T1000 (cell line): ENCODE results near the gene DNAI2.

ENCODE experiments used
- DNase-seq: peaks from one replicate; lab custom pipeline; 2025; ENCODE audit warnings: mixed read lengths; lab: John Stamatoyannopoulos, UW

Gene DNAI2

DNA sequence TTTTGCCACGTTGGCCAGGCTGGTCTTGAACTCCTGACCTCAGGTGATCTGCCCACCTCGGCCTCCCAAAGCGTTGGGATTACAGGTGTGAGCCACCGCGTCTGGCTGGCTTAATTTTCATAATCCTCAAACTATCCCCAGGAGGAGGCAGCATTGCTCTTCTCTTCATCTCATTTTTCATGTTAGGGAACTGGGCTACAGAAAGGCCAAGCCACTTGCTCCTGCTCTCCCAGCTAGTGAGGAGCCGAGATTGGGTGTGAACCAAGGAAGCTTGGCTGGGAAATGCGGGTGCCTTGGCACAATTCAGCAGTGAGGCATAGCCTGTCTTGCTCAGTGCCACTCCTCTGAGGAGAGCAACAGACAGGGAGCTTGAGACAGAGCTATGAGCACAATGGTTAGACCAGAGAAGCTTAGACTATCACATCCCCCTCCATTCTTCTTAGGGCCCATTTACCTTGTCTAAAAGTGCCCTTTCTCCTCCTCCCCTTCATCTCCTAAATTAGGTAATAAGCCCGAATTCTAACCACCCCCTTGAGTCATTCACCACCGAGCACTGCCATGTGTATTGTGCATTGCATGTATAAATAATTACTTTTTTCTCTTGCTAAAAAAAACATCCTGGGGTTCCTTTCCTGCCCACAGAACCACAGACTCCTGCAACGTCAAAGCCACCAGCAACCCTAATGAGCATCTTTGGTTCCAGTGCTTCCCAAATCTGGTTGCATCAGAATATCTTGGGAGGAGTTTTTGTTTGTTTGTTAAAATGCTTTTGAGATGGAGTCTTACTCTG, 32.0 kb downstream of the DNAI2 start:
- DNase-seq: no peak

GRCh38 chr17:74307984-74308773, 34.1 kb downstream of the DNAI2 start:
- DNase-seq: no peak

DNA sequence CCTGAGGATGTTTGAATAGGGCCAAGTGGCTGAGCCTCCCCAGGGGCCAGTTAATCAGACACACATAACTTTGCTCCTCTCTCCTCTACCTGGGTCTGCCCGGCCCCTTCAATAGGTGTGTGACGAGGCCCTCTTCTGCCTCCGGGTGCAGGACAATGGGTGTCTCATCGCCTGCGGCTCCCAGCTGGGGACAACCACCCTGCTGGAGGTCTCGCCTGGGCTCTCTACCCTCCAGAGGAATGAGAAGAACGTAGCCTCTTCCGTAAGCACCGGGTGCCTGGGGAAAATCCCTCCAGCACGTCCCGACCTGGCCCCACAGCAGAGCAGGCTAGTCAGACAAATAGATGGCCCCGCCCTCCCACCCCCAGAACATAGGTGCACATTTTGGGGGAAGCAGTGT, 35.9 kb downstream of the DNAI2 start:
- DNase-seq: no peak

GRCh38 chr17:74314877-74315276, 40.8 kb downstream of the DNAI2 start:
- no peak for DNase-seq

GRCh38 chr17:74316220-74316619, 42.2 kb downstream of the DNAI2 start:
- DNase-seq: no peak

DNA sequence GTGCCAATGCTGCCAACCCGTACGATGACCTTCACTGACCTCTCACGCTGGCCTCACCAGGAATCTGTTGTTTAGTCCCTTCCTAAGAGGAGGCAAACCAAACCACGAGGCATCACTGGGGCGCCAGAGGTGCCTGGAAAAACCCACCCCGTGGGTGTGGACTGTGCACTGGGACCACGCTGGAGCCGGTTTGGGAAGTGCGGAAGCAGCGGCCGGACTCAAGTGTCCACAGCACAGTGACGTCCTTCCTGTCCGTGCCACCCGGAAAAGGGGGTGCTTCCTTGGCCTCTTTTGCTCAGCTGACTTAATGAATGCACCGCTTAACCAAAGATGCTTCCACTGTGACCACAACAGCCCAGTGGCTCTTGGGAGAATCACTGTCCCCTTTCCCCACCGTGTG, 43.0 kb downstream of the DNAI2 start:
- no peak for DNase-seq

DNA sequence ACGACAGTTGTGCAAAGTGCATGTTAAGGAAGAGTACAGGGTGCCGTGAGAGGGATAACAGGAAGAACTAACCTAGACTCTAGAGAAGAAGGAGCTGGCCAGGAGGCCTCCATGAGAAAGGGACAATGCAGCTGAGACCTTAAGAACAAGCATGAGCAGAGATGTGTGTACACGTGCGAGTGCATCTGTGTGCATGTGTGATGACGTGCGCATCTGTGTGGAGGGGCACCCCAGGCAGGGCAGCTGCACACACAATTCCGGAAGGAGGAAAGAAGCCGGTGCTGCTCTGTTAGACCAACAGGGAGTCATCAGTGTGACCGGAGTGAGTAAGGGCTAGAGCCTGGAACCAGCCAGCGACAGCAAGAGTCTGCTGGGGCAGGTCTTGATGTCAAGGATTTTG, 44.4 kb downstream of the DNAI2 start:
- DNase-seq: no peak

GRCh38 chr17:74324521-74324920, 50.5 kb downstream of the DNAI2 start:
- DNase-seq: no peak

DNA sequence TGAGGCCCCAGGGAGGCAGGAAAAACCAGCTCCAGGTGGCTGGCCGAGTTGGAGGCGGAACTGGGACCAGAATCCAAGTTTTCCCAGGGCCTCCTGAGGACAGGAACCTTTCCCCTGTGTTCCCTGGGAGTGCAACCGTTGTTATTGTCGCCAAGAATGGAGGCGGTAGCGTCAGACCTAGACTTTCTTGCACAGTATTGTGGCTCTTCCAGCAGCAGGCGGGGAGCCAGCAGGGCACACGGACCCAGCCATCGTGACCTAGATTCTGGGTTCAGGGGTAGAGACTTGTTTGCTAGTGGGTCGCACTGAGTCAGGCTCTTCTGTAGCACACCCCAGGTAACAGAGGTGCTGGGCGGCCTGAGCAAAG, 51.3 kb downstream of the DNAI2 start:
- DNase-seq: no peak

DNA sequence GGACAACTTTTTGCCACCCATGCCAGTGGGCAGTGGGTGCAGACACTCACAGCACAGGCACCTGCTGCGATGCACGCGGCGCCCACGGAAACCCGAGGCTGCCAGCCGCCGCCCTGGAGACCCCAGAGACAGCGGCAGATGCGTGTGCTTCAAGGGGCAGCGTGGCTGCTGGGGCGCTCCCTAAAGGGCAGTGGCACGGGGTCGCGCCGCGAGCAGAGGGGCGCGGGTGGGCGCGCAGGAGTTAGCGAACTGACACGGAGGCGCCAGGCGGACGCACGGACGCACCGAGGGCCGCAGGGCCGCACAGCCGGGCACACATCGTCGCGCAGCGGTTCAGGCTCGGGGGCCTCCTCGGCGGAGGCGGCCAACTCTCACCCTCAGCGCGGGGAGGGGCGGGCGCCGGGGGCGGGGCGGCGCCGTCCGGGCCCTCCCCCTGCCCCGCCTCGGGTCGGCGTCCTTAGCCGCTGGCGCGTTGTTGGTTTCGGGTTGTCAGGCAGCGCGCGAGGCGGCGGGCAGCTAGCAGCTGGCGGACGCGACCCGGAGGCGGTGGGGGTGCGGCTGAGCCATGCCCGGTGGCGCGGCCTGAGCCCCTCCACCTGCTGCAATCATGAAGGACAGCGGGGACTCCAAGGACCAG, 51.8 kb downstream of the DNAI2 start, which contains the start of gene KIF19:
Gene KIF19, plus strand, starts transcription at position 484 of the 637 bp plus-strand sequence. Its CDS starts 124 bp downstream, at position 608.
- DNase-seq: no peak

DNA sequence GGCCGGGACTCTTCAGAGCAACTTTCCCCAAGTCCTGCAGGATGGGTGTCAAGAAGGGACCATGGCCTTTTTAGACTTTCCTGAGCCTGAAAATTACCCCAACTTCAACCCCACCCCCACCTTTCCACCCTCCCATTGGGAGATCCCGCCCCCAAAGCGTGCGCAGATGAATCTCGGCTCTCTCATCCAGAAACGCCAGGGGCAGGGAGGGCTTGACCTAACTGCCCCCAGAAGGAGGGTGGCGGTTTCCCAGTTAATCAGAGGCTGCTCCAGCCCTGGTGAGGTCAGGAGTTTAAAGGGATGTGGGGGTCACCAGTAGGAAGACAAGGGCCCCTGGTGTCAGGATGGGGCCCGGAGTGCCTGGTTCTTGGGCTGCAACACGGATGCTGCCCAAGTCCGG, 52.5 kb downstream of the DNAI2 start:
- DNase-seq: no peak

- DNase-seq: no peak
These were observed 54.5 kb downstream of the DNAI2 start for GRCh38 chr17:74328487-74328886.

GRCh38 chr17:74329378-74329777, 55.3 kb downstream of the DNAI2 start:
- DNase-seq: no peak

- DNase-seq: no peak
These were observed 56.4 kb downstream of the DNAI2 start for GRCh38 chr17:74330446-74330845.

DNA sequence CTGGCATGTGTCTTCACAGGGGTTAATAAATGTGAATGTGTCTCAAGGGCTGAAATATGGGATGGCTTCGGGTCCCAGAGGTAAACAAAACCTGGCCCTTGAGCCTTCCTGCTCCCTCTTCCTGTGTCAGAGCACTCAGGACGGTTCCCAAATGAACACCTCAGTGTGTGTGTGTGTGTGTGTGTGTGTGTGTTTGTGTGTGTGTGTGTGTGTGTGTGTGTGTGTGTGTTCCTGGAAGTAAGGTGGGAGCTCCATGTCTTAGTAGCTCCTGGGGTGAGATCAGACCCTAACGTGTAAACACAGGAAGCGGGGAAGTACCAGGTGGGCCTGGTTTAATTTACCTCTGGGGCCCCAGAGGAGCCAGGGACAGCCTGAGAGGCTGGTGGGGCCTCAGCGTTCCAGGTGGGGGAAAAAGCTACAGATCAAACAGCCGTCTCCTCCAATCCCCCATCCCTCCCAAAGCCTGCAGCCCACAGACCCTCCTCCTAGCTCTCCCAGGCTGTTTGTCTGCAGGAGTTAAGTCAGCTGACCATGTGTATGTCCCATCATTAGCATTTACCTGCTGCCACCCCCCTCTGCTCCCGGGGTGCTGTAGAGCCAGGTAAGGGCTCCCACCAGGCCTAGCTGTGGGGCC, 58.1 kb downstream of the DNAI2 start:
- DNase-seq: no peak

DNA sequence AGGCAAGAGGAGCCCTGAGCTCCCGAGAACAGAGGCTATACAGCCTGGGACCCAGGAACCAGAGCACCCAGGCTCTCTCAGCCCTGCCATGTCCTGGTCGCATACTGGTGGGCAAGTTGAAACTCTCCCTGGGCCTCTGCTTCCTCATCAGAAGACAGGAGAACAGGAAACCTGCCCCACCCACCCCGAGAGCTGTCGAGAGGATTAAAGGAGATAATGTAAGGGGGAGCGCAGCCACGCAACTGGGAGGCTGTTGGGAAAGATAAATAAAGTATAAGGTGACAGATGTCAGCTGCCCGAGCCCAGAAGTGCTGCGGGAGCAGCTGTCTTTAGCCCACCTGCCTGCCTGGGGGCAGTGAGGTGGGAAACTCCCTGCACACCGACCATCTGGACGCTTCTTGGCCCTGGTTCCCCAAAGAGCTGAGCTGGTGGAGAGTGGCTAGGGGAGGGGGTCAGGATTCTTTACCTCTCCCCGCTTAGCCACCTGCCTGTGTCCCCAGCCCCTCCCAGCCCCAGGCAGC, 58.8 kb downstream of the DNAI2 start:
- DNase-seq: no peak

DNA sequence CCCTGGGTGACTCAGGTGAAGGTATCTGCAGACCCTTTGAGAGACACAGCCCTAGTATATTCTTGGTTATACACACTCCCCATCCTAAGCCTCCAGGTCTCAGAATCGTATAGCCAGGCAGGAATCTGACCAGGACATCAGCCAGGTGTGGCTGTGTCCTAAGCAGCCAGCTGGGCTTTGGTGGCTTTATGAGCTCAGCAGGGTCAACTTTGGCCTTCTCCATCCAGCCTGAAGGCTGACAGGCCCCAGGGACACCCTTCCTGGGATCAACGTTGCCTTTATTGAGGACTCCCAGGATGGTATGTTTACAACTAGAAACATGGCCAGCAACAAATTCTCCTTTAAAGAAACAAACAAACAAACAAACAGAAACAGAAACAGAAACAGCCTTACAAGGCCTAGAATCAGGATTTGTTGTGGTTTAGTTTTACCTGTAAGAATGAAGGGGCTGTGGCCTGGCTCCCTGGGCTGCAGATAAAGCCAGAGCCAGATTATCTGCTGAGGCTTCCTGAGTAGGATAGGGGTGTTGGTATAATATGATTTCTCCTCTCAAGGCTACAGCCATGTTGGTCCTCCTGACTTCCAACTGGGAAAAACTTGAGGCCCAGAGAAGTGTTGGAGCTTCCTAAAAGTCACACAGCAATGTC, 60.5 kb downstream of the DNAI2 start:
- DNase-seq: no peak

DNA sequence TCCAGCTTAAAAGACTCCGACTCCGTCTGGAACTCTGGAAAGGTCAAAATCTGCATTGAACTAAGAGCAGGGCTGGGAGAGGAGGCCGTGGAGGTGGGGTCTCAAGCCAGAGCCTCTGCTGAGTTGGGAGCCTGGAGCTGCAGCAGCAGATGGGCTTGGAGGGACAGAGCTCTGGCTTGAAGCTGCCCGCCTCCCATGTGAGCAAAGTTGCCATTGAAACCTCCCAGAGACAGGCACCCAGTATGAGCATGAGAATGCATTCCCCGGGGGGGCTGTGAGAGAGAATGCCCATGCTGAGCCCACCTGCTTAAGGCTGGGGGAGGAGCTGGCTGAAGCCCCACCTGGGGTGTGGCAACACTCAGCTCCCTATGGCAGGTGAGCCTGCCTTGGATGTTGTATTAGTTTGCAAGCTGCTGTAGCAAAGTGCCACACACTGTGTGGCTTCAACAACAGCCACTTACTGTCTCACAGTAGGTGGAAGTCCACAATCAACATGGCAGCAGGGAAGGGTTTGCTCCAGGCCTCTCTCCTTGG, 61.6 kb downstream of the DNAI2 start:
- no peak for DNase-seq

- DNase-seq: no peak
These were observed 62.3 kb downstream of the DNAI2 start for GRCh38 chr17:74336307-74336706.

GRCh38 chr17:74337834-74338500, 63.9 kb downstream of the DNAI2 start:
- DNase-seq: no peak
